Renal cortical epithelial cell (primary cell): ENCODE measurements around the gene C20orf144. TPM values are rescaled to one million over a fixed set of nuclear protein-coding genes. Genes with fewer than 3 reads are reported as not detected.
A peak's percentile ranks its signal among the peaks of the same experiment; 100 is the strongest.

Source experiments
- DNase-seq: peaks from one replicate; pipeline ENCODE4 v3.0.0-alpha.2; 2011; ENCODE audit warnings: low read depth
- total RNA-seq: library from RNA; depleted of rRNA; stranded (reverse); fragments of >200 nt; gene quantifications from 2 replicates; pipeline ENCODE4 v1.2.3, GENCODE V29; 2014

C20orf144 gene
- total RNA-seq, 1 donor from 2014 or later, result not detected

GRCh38 chr20:33650111-33650752 lies 11.9 kb upstream of the C20orf144 start:
- DNase-seq, result no peak

- no peak for DNase-seq
Measured at GRCh38 chr20:33650753-33651561, 11.2 kb upstream of the C20orf144 start.

- no peak for DNase-seq
Measured at GRCh38 chr20:33651562-33652048, 10.5 kb upstream of the C20orf144 start.

GRCh38 chr20:33653218-33653899 lies 8.8 kb upstream of the C20orf144 start:
- peak; percentile 62 for DNase-seq

- DNase-seq, result no peak
Measured at GRCh38 chr20:33653900-33654596, 8.1 kb upstream of the C20orf144 start.

GRCh38 chr20:33654680-33655161 lies 7.4 kb upstream of the C20orf144 start:
- DNase-seq, result no peak

GRCh38 chr20:33655164-33655563 lies 7.0 kb upstream of the C20orf144 start:
- no peak for DNase-seq

GRCh38 chr20:33656010-33656782 lies 5.9 kb upstream of the C20orf144 start:
- no peak for DNase-seq

- DNase-seq, result no peak
Measured at GRCh38 chr20:33656783-33657703, 5.1 kb upstream of the C20orf144 start.

- no peak for DNase-seq
Measured at GRCh38 chr20:33657704-33658095, 4.4 kb upstream of the C20orf144 start.

- DNase-seq, result no peak
Measured at GRCh38 chr20:33658510-33658909, 3.6 kb upstream of the C20orf144 start.

GRCh38 chr20:33658929-33659328 lies 3.2 kb upstream of the C20orf144 start:
- DNase-seq, result no peak

GRCh38 chr20:33659341-33660034 lies 2.6 kb upstream of the C20orf144 start:
- no peak for DNase-seq

GRCh38 chr20:33660035-33660684 lies 2.0 kb upstream of the C20orf144 start:
- DNase-seq, result no peak

- no peak for DNase-seq
Measured at GRCh38 chr20:33660685-33661058, 1.5 kb upstream of the C20orf144 start.

- DNase-seq, result no peak
Measured at GRCh38 chr20:33663161-33664084, 1.3 kb downstream of the C20orf144 start.

GRCh38 chr20:33664085-33664761 lies 2.1 kb downstream of the C20orf144 start:
- DNase-seq, result no peak
